Stimulated activated CD4-positive, alpha-beta T cell treated with anti-CD3 and anti-CD28 coated beads, Interleukin-12 subunit alpha, Interleukin-12 subunit beta, amount 100 ng/mL, for 4 hours (primary cell): Measurements from ENCODE around the gene ZNF24.

ENCODE experiments used
- DNase-seq: peaks from one replicate; pipeline ENCODE4 v3.0.0-alpha.2; 2020

The ZNF24 gene

DNA sequence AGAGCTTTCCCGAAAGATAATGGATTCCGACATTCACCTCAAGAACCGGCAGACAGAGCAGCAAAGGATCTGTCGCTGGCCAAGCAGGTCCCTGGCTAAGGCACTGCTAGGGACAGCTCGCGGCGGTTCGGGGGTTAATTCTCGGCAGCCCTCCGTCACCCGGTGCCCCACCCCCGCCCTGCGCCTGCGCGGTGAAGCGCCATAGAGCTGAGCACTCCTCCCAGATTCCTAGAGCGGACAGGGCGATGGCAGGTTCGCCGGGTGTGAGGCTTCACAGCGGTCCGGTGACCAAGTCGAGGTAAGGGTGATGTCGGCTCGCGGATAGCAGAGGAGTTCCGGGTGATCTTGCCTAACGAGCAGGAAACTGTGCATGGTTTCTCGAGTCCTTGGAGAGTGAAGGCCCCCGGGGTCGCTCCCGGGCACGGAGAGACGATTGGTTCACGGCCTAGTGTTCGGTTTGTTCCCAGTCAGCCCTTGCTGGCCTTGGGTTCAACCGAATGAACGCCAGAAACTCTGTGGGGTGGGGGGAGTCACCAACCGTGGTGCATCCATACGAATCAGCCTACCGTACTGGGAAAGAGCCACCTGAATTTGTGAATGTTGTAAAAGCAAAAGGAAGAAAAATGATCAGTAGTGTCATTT is 54.0 kb downstream of the ZNF24 start, which contains the start of gene ZSCAN30:
TSS of gene ZSCAN30 (minus strand) at position 136 of the 642 bp plus-strand sequence. CDS start 25,877 bp downstream, outside the sequence.
- peak; percentile 95 for DNase-seq

- peak; percentile 10 for DNase-seq
These were observed 54.5 kb downstream of the ZNF24 start for GRCh38 chr18:35289727-35290093.

- no peak for DNase-seq
These were observed 54.9 kb downstream of the ZNF24 start for GRCh38 chr18:35289293-35289692.

DNA sequence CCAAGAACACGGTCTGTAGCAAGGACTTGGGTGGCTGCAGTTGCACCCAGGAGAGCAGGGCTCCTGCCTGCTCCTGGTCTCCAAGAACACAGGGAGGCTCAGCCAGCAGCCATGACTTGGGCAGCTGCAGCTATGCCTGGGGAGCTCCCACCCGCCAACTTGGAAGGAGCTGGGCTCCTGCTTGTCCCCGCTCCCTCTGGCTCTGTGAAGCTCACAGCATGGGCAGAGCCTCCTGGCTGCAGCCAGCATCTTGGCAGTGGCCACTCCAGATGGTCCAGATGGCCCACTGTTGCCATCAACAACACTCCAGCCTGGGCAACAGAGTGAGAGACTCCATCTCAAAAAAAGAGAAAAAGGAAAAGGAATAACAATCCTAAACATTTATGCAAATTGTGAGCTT is 59.4 kb downstream of the ZNF24 start:
- no peak for DNase-seq

GRCh38 chr18:35283923-35284794 is 60.1 kb downstream of the ZNF24 start:
- DNase-seq: no peak

DNA sequence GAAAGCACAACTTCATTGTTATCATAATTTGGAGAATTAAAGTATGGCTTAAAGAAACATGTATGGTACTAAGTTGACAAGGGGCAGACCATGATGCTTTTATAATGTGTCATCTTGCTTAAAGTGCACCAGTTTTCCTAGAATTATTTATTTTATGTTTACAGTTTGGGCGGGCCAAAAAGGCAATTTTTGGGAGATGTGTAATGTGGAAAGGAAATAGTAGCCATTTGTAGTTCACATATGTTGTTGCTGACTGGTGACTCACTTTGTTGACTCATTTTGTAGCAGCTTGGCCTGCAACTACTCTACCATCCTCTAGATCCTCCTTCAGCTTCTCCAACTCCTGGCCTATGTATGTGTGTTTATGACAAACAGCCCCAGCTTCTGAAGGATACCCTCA is 61.9 kb downstream of the ZNF24 start:
- no peak for DNase-seq
